Ramos (cell line): Measurements from ENCODE around the gene GRIK3.

ENCODE experiments used
- in situ Hi-C: fragments of 300-500 bp; cut with MboI; formaldehyde crosslinking; loops from one replicate; pipeline ENCODE4 v1.14.3; 2022; ENCODE audit warnings: low sequenced_read_pairs; ENCODE audit not compliant: unreplicated experiment

GRIK3 gene

GRCh38 chr1:36951761-36952160 is 82.6 kb downstream of the GRIK3 start:
- in situ Hi-C loops: no loop called here

DNA sequence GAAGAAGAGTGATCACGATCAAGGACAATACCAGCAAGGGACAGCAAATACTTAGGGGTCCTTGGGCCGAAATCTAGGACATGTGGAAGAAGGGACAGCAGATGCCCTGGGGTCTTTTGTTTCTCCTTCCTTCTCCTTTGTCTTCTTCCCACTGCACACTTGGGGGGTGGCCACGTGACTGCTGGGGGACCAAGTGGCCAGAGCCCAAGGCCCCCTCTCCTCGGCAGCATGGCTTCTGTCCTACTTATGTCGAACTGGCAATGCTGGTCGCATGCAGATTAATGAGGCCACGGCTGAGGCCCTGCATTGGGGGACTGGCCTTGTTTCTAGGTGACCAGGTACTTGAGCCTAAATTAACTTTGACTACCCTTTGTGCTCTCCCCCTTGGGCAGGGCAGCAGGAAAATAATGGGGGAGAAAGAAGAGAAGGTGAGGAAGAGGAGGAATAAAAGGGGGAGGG is 83.0 kb downstream of the GRIK3 start:
- in situ Hi-C loops: no loop called here

DNA sequence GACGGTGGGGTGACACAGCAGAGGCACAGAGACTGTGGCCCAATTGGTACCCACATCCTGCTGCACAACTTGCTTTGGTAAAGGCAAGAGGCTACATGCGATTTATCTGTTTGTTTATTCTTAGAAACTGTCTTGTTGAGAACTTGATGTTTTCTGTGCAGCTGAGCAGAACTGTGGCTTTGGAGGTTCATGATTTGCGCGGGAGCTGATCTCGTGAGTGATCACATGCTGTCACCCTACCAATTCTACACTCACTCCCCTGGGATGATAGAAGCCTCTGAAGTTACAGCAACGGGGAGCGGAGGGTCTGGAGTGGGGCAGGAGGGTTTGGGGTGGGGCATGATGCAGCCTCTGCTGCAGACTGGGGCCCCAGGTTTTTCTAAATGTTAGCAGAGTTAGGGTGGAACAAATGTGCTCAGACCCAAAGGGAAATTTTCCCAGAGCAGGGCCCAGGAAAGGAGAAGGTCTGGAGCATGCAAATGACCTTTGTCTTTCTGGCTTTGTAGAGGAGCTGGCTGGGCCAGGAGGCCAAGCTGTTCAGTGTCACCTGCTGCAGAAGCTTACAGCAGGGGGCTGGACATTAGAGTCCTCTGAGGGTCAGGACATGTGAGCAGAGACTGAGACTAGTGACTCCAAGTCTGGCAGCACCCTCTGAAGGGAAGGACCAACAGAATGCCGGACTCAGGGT is 83.6 kb downstream of the GRIK3 start:
- in situ Hi-C loops: no loop called here

DNA sequence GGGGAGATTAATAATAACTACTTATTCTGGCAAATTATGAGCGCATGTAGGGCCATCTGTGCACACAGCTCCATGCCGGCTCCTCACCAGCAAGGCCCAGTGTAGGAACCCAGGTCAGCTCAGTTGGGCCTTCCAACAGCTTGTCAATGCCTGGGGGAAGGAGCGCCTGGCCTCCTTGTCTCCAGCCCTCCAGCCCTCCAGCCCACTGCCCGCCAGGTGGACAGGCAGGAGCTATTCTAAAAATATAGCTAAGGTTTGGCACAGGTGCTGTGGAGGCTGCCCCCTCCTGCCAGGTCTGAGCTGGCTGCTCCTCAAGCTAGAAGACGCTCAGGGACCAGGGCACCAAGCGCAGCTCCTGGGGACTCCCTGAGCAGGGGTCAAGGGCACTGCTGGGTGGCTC is 85.7 kb downstream of the GRIK3 start:
- in situ Hi-C loops: no loop called here

DNA sequence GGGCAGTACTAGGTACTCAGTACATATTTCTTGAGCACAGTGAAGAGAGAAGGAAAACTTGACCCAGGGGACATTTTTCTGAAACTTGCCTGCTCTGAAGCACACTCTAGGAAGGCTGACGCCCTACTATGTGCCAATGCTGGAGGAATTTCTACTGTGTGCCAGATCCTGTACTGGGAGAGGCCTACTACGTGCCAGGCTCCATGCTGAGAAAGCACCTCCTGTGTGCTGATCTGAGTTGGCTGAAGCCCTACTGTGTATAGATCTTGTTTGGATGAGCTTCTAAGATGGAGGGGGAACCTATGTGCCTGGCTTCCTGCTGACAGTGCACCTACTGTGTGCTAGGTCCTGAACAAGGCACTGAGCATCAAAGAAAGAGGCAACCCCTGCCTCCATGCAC is 86.2 kb downstream of the GRIK3 start:
- in situ Hi-C loops: no loop called here

- in situ Hi-C loops: no loop called here
These were observed 86.9 kb downstream of the GRIK3 start for GRCh38 chr1:36947384-36947783.

- in situ Hi-C loops: no loop called here
These were observed 89.4 kb downstream of the GRIK3 start for GRCh38 chr1:36944883-36945282.

DNA sequence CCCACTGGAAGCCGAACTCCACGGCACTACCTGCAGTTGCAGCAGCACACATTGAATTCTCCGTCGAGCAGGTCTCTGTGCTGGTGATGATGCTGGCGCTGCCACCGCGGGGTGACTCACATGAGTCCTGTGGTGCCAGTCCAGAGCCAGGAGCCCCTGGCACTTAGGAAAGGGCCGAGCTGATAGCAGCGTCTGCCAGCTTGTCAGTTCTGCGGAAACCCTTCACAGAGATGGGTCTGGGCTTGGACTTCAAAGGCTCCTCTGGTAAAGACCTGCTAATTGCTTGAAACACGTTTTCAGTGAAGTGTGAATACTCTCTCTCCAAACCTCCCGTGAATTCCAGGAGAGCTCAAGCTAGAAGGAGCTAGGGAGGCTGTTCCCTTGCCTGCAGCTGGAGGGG is 92.2 kb downstream of the GRIK3 start:
- in situ Hi-C loops: no loop called here

DNA sequence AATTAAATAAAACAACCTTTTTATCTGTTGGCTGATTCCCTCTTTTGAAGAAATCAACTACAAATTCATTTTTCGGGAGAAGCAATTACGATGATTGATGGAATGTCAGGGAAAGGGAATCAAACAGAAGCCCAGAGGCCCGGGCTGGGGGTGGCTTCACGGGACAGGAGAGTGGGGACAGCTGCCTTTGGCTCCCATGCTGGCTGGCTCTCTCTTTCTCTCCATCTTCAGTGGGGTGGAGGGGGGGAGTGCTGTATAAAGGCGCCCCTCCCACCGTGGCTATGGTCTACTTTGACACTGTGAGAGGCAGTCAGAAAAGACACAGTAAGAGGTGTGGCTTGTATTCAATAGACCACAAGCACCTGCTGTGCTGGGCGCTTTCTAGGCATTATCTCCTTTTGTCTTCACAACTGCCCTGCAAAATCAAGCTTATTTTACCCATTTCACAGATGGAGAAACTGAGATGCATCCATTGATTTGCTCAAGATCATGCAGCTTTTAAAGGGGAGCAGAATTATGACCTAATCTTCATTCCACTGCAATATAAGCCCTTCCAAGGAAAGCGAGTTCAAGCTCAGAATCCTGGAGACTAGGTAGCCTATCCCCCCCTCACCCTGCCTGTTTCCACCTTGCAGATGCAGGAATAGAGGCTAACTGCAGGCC is 92.9 kb downstream of the GRIK3 start:
- in situ Hi-C loops: no loop called here

- in situ Hi-C loops: no loop called here
These were observed 95.5 kb downstream of the GRIK3 start for GRCh38 chr1:36938819-36939218.

DNA sequence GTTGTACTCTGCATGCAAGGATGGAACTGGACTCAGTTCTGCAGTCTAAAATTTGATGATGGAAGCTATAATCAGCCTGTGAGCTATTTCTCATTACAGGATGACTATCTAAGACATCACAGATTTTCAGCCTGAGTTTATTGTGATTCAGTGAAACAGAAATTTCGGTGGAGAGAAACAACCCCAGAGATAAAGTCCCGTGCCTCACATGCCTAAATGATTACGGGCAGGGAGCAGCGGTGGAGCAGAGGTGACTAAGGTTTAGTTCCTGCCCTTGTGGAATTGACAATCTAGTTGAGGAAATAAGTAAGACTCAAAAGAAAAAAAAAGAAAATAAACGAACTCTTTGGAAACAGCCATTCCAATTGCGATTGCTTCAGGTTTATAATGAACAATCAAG is 96.9 kb downstream of the GRIK3 start:
- in situ Hi-C loops: no loop called here

DNA sequence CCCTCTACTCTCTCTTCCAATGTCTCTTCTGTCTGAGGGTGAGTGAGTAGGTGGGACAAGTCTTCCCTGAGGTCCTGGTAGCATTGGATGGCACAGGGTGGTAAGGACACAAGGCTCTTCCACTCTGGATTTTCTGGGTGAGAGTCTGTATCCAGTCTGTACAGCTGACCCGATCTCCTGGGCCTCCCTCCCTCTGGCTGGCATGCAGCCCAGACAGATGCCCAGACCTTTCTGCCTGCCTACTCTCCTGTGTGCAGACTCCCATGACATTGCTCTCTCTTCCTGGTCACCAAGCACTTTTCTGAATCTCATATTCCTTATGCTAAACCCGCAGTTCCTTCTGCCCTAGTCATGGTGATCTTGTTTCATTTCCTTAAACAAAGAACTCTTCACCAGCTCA is 100.3 kb downstream of the GRIK3 start:
- in situ Hi-C loops: no loop called here

DNA sequence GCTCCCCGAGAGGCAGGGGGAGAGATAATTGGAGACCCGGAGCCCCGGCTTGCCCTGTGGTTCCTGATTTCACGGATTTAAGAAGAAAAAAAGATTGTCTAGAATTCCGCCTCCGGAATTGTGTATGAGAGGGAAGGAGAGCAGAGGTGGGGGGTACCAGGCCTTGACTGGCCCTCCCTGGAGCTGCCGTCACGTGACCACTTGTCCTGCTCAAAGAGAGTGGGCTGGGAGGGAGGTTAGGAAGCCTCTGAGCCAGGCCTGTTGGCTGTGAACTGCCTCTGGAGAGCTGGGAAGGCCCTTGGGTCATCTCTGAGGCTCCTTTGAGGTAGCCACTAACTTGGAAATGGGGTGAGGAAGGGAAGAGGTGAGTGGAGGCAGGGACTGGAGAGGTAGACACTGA is 106.5 kb downstream of the GRIK3 start:
- in situ Hi-C loops: no loop called here

DNA sequence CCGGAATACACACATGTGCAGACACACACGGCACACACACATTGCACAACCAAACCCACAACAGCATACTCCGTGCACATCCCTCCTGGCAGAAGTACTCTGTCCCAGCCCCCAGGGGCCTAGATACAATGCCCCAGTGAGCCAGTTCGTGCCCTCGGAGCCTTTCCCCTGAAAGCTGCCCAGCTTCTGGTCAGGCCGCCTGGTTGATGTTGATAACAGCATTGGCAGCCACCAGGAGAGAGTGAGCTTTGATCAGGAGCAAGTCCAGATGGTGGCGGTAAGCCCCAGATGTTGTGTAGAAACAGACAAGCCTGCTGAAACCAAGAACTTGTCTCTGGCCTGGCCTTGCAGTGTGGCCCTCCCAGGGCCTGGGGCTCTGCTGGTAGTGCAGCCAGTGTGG is 109.1 kb downstream of the GRIK3 start:
- in situ Hi-C loops: no loop called here

DNA sequence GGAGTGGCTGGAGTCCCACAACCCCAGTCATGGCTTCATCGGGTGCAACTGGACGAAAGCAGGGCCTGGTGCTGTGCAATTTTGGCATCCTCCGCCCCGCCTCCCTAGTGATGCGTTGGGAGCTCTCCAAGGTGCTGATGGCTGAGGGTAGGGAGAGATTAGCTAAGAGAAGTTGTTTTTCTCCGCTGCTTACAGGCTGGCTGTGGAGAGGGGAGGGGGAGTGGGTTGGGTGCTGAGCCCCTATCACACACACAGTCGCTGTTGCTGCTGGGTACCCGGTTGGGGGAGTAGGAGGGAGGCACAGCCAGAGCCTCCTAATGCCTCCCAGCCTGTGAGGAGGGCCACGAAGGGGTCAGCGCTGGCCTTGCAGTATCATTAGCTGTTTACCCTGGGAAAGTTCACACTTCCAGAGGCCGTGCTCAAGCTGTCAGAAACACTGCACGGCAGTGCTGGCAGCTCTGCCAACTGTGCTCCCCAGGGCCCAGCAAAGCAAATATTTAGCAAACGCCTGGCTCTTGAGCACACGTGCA is 110.0 kb downstream of the GRIK3 start:
- in situ Hi-C loops: no loop called here

DNA sequence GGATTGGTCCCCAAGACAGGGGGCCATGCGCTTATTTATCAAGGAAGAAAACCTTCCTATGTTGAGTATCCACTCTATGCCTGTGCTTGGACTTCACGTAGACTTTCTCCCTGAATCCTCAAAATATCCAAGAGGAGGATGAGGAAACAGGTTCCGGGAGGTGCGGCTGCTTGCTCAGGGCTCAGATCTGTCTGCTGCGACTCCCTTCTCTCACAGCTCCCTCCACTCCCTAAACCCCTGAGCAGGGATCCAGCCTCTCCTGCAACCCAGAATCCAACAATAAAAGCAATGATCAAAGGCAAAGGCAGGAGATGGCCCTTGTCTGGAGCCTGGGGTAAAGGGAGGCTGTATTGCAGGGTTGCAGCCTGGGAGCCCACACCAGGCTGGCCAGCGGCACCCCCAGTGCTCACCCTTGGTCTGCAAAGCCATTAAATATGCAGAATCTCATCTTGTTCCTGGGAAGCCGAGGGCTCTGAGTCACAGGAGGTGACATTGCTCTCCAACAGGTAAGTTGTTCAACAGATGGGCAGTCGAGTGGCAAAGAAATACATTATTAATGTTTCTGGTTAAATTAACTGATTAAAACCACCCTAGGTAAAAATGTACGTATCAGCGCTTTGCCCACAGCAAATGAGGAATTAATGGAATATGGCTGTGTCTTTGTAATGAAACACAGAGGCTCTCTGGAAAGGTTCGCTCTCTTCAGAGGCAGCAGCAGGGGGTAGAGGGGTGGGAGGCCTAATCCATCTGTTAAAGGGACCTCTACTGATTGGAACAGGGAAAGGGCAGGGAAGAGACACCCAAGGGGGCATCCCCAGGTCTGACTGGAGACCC is 111.5 kb downstream of the GRIK3 start:
- in situ Hi-C loops: no loop called here

DNA sequence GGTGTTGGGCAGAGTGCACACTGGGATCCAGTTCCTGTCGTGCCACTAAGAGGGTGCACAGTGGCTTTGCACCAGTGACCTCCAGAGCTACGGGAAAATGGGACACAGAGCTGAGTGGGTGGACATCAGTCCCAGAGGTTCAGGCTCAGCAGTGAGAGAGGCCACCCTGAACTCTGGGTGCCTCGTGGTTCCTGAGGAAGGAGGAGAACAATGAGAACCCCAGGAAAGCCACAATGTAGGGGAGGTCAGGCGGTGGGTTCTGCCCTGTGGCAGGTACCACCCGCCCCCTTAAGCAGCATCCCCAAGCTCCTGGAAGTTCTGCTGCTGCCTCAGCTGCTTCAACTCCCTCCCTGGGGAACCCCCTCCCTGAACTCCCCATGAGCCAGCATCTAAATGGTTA is 112.2 kb downstream of the GRIK3 start:
- in situ Hi-C loops: no loop called here

DNA sequence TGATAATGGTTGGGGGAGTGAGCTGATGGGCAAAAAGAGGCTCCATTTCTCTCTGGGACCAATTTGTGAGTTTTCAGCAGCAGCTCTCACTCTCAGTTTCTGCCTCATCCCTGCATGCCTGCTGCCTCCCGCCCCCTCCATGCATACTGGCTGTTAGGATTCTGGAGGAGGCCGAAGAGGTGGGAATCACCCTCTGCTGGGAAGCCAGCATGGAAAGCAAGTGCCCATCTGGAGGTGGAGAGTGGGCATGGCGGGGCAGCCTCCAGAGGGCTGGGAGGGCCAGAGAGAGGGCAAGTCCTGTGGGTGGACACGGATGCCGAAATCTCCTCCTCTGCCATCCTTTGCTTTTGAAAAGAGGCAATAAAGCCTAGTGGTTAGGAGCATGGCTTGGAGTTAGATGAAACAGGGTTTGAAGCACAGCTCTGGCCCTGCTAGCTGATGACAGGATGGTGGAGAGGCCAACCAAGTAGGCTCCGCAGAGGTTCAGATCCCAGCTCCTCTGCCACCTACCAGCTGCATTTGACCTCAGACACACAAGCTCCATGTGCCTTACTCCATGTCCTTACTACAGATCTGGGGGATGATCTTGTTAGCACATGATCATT is 113.4 kb downstream of the GRIK3 start:
- in situ Hi-C loops: no loop called here

DNA sequence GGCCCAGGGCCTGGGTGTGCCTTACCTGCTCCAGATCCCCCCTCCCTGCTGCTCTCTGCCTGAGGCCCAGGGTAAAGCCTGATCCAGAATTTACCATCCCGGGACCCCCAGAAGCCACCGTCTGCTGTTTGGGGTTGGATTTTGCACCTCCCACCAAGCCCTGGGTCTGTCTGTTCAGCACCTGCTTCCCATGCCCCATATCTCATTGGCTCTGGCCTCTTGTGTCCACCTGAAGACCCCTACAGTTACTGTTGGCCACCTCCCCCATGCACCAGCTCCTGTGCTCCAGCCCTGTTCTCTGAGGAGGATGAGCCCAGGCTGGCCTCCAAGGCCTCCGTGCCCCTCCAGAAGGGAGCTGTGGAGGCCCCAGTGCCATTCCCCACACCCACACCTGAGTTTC is 113.9 kb downstream of the GRIK3 start:
- in situ Hi-C loops: no loop called here

- in situ Hi-C loops: no loop called here
These were observed 114.7 kb downstream of the GRIK3 start for GRCh38 chr1:36919491-36920145.
